ENCODE results near the gene DDAH1. TPM values are rescaled to one million over a fixed set of nuclear protein-coding genes. Genes with fewer than 3 reads are reported as not detected.

Gene DDAH1
- total RNA-seq, 1 experiment from 2014 or later = 22.8 TPM

DNA sequence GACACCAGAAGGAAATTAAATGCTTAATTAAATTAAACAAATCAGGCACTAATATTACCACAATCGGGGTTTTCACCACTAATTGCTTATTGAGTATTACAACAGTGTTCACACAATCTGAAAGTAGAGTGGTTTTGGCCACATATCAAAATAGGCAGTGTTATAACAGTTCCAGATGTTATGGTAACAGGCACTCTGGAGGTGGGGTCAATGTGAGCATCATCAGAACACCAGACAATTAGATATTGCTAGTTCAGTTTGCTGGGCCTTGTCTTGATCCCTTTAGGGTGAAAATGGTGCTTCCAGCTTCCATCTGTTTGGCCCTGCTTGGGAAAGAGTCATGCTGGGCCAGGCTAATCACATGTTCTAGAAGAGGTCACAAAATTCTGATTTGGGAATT lies 14.5 kb upstream of the DDAH1 start (continued):
- TF ChIP-seq, protein P1, sequence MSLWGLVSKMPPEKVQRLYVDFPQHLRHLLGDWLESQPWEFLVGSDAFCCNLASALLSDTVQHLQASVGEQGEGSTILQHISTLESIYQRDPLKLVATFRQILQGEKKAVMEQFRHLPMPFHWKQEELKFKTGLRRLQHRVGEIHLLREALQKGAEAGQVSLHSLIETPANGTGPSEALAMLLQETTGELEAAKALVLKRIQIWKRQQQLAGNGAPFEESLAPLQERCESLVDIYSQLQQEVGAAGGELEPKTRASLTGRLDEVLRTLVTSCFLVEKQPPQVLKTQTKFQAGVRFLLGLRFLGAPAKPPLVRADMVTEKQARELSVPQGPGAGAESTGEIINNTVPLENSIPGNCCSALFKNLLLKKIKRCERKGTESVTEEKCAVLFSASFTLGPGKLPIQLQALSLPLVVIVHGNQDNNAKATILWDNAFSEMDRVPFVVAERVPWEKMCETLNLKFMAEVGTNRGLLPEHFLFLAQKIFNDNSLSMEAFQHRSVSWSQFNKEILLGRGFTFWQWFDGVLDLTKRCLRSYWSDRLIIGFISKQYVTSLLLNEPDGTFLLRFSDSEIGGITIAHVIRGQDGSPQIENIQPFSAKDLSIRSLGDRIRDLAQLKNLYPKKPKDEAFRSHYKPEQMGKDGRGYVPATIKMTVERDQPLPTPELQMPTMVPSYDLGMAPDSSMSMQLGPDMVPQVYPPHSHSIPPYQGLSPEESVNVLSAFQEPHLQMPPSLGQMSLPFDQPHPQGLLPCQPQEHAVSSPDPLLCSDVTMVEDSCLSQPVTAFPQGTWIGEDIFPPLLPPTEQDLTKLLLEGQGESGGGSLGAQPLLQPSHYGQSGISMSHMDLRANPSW (CRISPR knock-in tag; conservative IDR thresholded peaks at IDR 0.05; ENCODE audit: low read depth) = no peak

DNA sequence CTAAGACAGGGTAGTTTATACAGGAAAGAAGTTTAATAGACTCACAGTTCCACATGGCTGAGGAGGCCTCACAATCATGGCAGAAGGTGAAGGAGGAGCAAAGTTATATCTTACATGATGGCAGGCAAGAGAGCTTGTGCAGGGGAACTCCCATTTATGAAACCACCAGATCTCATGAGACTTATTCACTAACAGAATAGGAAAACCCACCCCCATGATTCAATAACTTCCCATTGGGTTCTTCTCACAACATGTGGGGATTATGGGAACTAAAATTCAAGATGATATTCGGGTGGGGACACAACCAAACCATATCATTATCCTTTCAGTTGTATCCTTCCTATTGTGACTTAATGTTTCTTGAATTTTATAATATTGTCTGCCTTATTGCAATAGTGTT lies 13.4 kb upstream of the DDAH1 start:
- POLR2A ChIA-PET = no interaction called here
- Mint-ChIP-seq H3K9me3 (no peaks in the 10 kb centered on the region), H3K36me3 (no peaks in the 10 kb centered on the region), H3K27ac (no peak overlapping the region), H3K4me1 (peaks cover 2% of the 10 kb centered on the region; the same call in 1 of the 2 replicates), H3K4me3 (no peak overlapping the region), H3K27me3 (ENCODE audit: low read depth) (peaks cover under 1% of the 10 kb centered on the region)
- TF ChIP-seq GRHL2 (CRISPR knock-in tag; IDR thresholded peaks at IDR 0.05; ENCODE audit: insufficient replicate concordance, severe bottlenecking) = no peak
- no peak for TF ChIP-seq KAT7 (CRISPR knock-in tag; IDR thresholded peaks at IDR 0.05; ENCODE audit: borderline replicate concordance)
- DNase-seq (ENCODE audit: low spot score) (no peak), ATAC-seq (no peak)
- CTCF ChIA-PET = no interaction called here

DNA sequence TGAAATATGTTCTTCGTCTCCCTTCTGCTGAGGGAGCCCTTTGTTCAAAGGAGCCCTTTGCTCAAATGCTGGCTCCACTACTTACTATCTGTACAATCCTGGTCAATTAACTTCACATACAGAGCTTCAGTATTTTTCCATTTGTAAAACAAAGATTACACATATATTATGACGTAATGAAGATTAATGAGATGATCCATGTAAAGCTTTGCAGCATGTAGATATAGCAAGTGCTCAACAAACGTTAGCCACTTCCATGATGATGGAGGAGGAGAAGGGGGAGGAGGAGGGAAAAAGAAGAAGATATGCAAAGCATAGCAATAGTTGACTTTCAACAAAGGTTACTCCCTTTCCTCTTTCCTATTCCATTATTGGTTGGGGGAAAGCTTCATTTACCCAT lies 10.1 kb upstream of the DDAH1 start:
- POLR2A ChIA-PET = no interaction called here
- ATAC-seq = no peak
- no peak overlapping the region for H3K27ac Mint-ChIP-seq

DNA sequence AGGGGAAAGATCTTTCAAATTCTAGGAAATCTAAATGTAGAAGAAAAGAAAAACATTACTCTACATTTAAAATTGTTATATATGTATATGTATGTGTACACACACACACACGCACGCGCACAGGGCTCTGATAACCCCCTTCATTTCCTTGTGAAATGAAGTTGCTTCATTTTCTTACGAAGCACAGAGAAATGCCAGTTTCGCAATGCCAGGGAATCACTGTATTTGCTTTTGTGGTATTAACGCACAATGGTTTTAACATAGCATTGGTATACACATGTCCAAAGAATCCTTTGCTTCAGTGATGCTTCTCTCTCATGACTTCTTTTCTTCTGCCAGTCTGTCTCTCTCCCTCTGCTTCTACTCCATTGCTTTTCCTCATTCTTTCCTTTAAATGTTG lies 8.4 kb upstream of the DDAH1 start:
- DNase-seq (ENCODE audit: low spot score) = no peak
- no peak overlapping the region for H3K4me3 Mint-ChIP-seq
- ATAC-seq = no peak
- no peak overlapping the region for H3K27ac Mint-ChIP-seq
- TF ChIP-seq, protein P2, sequence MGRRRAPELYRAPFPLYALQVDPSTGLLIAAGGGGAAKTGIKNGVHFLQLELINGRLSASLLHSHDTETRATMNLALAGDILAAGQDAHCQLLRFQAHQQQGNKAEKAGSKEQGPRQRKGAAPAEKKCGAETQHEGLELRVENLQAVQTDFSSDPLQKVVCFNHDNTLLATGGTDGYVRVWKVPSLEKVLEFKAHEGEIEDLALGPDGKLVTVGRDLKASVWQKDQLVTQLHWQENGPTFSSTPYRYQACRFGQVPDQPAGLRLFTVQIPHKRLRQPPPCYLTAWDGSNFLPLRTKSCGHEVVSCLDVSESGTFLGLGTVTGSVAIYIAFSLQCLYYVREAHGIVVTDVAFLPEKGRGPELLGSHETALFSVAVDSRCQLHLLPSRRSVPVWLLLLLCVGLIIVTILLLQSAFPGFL (CRISPR knock-in tag; IDR thresholded peaks at IDR 0.05; ENCODE audit: borderline replicate concordance) = no peak
- TF ChIP-seq ATF1 (CRISPR knock-in tag; IDR thresholded peaks at IDR 0.05) (no peak), JAZF1 (CRISPR knock-in tag; IDR thresholded peaks at IDR 0.05) (no peak), ZNF416 (CRISPR knock-in tag; IDR thresholded peaks at IDR 0.05) (no peak), NFE2L1 (CRISPR knock-in tag; IDR thresholded peaks at IDR 0.05) (no peak), NR2C2 (CRISPR knock-in tag; IDR thresholded peaks at IDR 0.05) (no peak), ELF4 (CRISPR knock-in tag; IDR thresholded peaks at IDR 0.05; ENCODE audit: low read depth) (no peak)
- TF ChIP-seq, protein P3, sequence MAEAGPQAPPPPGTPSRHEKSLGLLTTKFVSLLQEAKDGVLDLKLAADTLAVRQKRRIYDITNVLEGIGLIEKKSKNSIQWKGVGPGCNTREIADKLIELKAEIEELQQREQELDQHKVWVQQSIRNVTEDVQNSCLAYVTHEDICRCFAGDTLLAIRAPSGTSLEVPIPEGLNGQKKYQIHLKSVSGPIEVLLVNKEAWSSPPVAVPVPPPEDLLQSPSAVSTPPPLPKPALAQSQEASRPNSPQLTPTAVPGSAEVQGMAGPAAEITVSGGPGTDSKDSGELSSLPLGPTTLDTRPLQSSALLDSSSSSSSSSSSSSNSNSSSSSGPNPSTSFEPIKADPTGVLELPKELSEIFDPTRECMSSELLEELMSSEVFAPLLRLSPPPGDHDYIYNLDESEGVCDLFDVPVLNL (CRISPR knock-in tag; IDR thresholded peaks at IDR 0.05; ENCODE audit: borderline replicate concordance, low read depth) = no peak
- TF ChIP-seq, protein P4, sequence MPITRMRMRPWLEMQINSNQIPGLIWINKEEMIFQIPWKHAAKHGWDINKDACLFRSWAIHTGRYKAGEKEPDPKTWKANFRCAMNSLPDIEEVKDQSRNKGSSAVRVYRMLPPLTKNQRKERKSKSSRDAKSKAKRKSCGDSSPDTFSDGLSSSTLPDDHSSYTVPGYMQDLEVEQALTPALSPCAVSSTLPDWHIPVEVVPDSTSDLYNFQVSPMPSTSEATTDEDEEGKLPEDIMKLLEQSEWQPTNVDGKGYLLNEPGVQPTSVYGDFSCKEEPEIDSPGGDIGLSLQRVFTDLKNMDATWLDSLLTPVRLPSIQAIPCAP (CRISPR knock-in tag; IDR thresholded peaks at IDR 0.05) = no peak
- ChIA-PET POLR2A (no interaction called here), CTCF (no interaction called here)
- peaks cover 3% of the 10 kb centered on the region; the same call in 1 of the 2 replicates for H3K27me3 Mint-ChIP-seq (ENCODE audit: low read depth)
- peaks cover 6% of the 10 kb centered on the region; the same call in 1 of the 2 replicates for H3K4me1 Mint-ChIP-seq
- no peaks in the 10 kb centered on the region for H3K36me3 Mint-ChIP-seq
- H3K9me3 Mint-ChIP-seq = no peaks in the 10 kb centered on the region

More for the DNA sequence above, 10.1 kb upstream of the DDAH1 start:
- Mint-ChIP-seq H3K27me3 (ENCODE audit: low read depth) (peaks cover 3% of the 10 kb centered on the region; the same call in 1 of the 2 replicates), H3K4me3 (no peak overlapping the region), H3K36me3 (no peaks in the 10 kb centered on the region), H3K9me3 (no peaks in the 10 kb centered on the region), H3K4me1 (peaks cover 6% of the 10 kb centered on the region; the same call in 1 of the 2 replicates)
- DNase-seq (ENCODE audit: low spot score) = no peak
- TF ChIP-seq CREB1 (CRISPR knock-in tag; IDR thresholded peaks at IDR 0.05) (no peak), CREM (CRISPR knock-in tag; IDR thresholded peaks at IDR 0.05) (no peak), CBFB (CRISPR knock-in tag; IDR thresholded peaks at IDR 0.05; ENCODE audit: low read depth) (no peak), NR2C2 (CRISPR knock-in tag; IDR thresholded peaks at IDR 0.05) (no peak), TEAD4 (CRISPR knock-in tag; IDR thresholded peaks at IDR 0.05) (no peak), ZNF671 (CRISPR knock-in tag; IDR thresholded peaks at IDR 0.05) (no peak), HMGA2 (CRISPR knock-in tag; IDR thresholded peaks at IDR 0.05) (no peak)
- TF ChIP-seq, protein P5, sequence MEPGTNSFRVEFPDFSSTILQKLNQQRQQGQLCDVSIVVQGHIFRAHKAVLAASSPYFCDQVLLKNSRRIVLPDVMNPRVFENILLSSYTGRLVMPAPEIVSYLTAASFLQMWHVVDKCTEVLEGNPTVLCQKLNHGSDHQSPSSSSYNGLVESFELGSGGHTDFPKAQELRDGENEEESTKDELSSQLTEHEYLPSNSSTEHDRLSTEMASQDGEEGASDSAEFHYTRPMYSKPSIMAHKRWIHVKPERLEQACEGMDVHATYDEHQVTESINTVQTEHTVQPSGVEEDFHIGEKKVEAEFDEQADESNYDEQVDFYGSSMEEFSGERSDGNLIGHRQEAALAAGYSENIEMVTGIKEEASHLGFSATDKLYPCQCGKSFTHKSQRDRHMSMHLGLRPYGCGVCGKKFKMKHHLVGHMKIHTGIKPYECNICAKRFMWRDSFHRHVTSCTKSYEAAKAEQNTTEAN (CRISPR knock-in tag; IDR thresholded peaks at IDR 0.05) = no peak
- TF ChIP-seq, protein P6, sequence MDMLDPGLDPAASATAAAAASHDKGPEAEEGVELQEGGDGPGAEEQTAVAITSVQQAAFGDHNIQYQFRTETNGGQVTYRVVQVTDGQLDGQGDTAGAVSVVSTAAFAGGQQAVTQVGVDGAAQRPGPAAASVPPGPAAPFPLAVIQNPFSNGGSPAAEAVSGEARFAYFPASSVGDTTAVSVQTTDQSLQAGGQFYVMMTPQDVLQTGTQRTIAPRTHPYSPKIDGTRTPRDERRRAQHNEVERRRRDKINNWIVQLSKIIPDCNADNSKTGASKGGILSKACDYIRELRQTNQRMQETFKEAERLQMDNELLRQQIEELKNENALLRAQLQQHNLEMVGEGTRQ (CRISPR knock-in tag; IDR thresholded peaks at IDR 0.05) = no peak
- TF ChIP-seq, protein P7, sequence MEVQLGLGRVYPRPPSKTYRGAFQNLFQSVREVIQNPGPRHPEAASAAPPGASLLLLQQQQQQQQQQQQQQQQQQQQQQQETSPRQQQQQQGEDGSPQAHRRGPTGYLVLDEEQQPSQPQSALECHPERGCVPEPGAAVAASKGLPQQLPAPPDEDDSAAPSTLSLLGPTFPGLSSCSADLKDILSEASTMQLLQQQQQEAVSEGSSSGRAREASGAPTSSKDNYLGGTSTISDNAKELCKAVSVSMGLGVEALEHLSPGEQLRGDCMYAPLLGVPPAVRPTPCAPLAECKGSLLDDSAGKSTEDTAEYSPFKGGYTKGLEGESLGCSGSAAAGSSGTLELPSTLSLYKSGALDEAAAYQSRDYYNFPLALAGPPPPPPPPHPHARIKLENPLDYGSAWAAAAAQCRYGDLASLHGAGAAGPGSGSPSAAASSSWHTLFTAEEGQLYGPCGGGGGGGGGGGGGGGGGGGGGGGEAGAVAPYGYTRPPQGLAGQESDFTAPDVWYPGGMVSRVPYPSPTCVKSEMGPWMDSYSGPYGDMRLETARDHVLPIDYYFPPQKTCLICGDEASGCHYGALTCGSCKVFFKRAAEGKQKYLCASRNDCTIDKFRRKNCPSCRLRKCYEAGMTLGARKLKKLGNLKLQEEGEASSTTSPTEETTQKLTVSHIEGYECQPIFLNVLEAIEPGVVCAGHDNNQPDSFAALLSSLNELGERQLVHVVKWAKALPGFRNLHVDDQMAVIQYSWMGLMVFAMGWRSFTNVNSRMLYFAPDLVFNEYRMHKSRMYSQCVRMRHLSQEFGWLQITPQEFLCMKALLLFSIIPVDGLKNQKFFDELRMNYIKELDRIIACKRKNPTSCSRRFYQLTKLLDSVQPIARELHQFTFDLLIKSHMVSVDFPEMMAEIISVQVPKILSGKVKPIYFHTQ (CRISPR knock-in tag; IDR thresholded peaks at IDR 0.05) = no peak
- CTCF ChIA-PET = no interaction called here

All from WTC11 (cell line).